ENCODE results near the gene IFNL2.

The IFNL2 gene

DNA sequence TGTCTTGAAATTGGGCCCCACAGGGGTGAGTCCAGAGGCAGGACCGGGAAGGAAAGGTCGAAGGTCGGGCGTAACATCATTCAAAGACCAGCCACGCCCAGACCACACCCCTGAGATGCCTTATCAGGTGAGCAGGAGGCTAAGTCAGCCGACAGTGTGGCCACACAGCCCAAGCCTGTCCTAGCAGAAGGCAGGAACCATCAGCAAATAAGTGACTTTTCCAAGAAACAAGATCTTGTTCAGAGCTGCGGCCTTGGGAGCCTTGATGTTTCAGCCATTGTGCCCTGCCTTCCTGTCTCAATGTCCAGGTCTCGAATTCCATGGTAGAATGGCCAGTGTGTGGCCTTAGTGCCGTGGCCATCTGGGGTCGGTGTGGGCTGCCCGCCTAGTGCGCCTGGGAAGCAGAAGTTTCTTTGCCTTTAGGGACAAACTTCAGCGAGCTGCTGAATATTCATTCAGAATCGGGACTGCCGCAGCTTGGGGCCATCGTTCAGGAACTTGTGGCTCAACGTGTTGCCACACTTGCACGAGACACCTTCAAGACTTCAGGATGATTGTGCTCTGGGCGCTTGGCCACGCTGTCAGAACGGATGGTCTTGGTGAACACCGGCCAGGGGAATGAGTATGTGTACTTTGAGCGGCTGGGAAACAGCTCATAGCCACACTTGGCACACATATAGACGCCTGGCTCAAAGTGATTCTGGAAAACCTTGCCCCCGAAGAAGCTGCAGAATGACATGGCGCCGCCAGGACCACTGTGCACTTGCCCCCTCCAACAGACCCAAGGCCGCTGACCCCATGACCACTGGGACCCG is 13.5 kb upstream of the IFNL2 start:
- FAIRE-seq (no peak), DNase-seq (ENCODE audit: insufficient read length, low spot score) (no peak)
- TF ChIP-seq, protein P1, sequence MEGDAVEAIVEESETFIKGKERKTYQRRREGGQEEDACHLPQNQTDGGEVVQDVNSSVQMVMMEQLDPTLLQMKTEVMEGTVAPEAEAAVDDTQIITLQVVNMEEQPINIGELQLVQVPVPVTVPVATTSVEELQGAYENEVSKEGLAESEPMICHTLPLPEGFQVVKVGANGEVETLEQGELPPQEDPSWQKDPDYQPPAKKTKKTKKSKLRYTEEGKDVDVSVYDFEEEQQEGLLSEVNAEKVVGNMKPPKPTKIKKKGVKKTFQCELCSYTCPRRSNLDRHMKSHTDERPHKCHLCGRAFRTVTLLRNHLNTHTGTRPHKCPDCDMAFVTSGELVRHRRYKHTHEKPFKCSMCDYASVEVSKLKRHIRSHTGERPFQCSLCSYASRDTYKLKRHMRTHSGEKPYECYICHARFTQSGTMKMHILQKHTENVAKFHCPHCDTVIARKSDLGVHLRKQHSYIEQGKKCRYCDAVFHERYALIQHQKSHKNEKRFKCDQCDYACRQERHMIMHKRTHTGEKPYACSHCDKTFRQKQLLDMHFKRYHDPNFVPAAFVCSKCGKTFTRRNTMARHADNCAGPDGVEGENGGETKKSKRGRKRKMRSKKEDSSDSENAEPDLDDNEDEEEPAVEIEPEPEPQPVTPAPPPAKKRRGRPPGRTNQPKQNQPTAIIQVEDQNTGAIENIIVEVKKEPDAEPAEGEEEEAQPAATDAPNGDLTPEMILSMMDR (IDR thresholded peaks at IDR 0.05; ENCODE audit: insufficient read depth, missing control alignments) = no peak

DNA sequence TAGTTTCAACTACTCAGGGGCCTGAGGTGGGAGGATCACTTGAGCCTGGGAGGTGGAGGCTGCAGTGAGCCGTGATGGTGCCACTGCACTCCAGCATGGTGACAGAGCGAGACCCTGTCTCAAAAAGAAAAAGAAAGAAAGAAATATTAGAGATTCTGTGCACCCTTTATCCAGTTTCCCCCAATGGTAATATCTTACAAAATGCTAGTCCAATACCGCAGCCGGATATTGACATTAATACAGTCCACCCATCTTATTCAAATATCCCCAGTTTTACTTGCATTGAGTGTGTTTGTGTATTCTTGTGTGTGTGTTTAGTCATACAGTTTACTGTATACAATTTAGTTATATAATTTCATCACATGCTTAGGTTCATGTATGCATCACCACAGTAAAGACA is 11.0 kb upstream of the IFNL2 start:
- DNase-seq (ENCODE audit: insufficient read length, low spot score) (no peak), FAIRE-seq (no peak)
- TF ChIP-seq, protein P1 (IDR thresholded peaks at IDR 0.05; ENCODE audit: insufficient read depth, missing control alignments) = no peak

DNA sequence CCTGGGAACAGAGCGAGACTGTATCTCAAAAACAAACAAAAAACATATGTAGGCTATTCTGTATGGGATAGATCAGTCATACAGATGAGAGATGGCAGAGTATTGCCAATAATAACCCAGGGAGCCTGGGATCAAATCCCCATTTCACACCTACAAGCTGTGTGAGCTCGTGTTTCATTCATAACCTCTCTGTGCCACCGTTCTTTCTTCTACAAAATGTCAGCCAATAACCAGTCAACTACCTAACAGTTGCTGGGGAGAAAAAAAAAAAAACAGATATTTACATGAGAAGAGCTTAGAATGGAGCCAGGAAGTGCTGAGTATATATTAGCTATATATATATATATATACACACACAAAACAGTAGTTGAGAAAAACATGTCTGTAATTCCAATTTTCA is 6.5 kb upstream of the IFNL2 start:
- TF ChIP-seq, protein P1 (IDR thresholded peaks at IDR 0.05; ENCODE audit: insufficient read depth, missing control alignments) = no peak
- DNase-seq (ENCODE audit: insufficient read length, low spot score) = no peak
- no peak for FAIRE-seq

DNA sequence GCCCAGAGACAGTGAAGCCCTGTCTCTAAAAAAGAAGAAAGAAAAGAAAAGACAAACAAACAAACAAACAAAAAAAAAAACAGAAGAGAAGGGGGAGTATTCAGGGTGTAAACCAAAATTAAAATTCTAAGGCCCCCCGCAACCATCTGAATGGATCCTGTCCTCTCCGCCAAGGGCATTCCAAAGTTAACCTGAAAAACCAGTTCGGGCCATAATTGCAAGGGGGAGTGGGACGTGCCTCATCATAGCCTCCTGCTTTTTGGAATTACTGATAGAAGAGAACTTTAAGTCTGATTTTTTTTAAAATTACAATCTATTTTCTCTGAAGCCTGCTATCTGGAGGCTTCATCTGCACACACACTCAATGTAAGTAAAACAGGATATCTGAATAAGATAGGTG is 5.7 kb upstream of the IFNL2 start:
- DNase-seq (ENCODE audit: insufficient read length, low spot score) (no peak), FAIRE-seq (no peak)
- TF ChIP-seq, protein P1 (IDR thresholded peaks at IDR 0.05; ENCODE audit: insufficient read depth, missing control alignments) = no peak

DNA sequence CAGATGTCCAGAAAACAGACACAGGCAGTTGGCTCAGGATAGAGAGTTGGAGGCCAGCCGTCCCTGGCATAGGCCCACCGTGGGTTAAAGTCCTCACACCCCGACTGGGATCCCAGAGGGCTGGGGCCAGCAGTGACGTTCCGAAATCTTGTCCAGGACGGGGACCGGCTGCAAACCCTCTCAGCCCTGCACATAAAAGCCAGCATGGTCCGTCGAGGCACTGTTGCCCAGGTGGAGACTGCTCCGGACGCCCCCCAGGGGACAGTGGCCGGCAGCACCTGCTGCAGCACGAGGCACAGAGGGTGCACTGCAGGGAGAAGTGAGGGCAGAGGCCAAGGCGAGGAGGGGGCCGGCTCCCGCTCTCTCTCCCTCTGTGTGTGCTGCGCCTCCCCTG is 4.3 kb upstream of the IFNL2 start:
- TF ChIP-seq, protein P1 (IDR thresholded peaks at IDR 0.05; ENCODE audit: insufficient read depth, missing control alignments) = no peak
- FAIRE-seq (no peak), DNase-seq (ENCODE audit: insufficient read length, low spot score) (no peak)

DNA sequence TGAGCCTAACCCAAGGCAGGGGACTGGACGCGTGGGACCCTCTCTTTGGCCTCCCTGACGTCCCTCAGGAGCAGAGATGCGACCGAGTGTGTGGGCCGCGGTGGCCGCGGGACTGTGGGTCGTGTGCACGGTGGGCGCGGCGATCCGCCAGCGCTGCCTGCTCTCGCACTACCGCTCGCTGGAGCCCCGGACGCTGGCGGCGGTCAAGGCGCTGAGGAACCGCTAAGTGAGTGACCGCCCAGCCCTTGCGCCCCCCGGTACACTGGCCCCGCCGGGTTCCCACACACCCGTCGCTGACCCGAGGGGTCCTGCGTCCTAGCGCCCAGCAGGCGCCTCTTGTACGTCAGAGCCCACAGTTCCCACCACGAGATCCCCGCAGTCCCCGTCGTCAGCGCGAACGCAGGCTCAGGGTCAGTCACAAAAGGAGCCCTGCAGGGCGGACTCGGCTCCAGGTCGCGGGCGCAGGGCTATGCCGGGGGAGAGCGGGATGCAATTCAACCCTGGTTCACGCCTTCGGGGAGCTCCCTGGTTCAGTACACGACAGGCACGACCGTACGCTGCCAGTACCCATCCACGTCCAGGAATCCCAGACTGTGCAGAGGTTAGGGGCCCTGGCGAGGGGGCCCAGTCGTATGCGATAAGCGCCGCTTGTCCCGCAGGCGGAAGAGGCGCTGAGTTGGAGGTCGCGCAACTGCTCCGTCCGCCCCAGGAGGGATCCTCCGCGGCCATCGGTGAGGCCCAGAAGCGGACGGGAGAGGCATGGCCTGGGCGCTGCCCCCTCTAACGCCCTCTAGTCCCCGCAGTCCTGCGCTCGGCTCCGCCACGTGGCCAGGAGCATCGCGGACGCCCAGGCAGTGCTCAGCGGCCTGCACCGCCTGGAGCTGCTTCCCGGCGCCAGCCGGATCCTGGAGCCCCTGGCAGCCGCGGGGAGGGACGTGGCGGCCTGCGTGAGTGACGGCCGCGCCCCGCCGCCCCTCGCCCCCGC is 3.6 kb upstream of the IFNL2 start:
- FAIRE-seq = no peak
- TF ChIP-seq, protein P1 (IDR thresholded peaks at IDR 0.05; ENCODE audit: insufficient read depth, missing control alignments) = no peak
- DNase-seq (ENCODE audit: insufficient read length, low spot score) = no peak

Measured in D721Med (cell line).